ENCODE data around the gene FRMD3.

GRCh38 chr9:83431101-83432060, 106.8 kb downstream of the FRMD3 start:
- TF ChIP-seq POLR2A (IDR thresholded peaks at IDR 0.05) = no peak
- TF ChIP-seq, protein P1, sequence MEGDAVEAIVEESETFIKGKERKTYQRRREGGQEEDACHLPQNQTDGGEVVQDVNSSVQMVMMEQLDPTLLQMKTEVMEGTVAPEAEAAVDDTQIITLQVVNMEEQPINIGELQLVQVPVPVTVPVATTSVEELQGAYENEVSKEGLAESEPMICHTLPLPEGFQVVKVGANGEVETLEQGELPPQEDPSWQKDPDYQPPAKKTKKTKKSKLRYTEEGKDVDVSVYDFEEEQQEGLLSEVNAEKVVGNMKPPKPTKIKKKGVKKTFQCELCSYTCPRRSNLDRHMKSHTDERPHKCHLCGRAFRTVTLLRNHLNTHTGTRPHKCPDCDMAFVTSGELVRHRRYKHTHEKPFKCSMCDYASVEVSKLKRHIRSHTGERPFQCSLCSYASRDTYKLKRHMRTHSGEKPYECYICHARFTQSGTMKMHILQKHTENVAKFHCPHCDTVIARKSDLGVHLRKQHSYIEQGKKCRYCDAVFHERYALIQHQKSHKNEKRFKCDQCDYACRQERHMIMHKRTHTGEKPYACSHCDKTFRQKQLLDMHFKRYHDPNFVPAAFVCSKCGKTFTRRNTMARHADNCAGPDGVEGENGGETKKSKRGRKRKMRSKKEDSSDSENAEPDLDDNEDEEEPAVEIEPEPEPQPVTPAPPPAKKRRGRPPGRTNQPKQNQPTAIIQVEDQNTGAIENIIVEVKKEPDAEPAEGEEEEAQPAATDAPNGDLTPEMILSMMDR (IDR thresholded peaks at IDR 0.05) = no peak
